ENCODE results near the gene SUV39H1.
"Not testable (repeated sequence)": the region's sequence is repeated elsewhere in the genome, so short reads cannot be mapped to it uniquely, and the experiment has no call there.

The SUV39H1 gene

DNA sequence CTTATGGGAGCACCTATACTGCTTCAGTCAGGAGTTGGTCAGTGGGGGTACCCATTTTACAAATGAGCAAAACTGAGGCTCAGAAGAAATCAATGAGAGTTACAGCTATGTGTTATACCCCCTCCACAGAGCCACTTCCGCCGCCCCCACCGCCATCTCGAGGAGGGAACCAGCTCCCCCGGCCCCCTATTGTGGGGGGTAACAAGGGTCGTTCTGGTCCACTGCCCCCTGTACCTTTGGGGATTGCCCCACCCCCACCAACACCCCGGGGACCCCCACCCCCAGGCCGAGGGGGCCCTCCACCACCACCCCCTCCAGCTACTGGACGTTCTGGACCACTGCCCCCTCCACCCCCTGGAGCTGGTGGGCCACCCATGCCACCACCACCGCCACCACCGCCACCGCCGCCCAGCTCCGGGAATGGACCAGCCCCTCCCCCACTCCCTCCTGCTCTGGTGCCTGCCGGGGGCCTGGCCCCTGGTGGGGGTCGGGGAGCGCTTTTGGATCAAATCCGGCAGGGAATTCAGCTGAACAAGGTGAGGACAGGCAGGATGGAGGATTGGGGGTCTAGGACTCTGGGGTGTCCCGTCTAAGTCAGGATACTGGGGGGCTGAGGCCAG, 7.9 kb upstream of the SUV39H1 start:
- no peak for DNase-seq

GRCh38 chrX:48689208-48689920, 7.2 kb upstream of the SUV39H1 start:
- DNase-seq: no peak

- DNase-seq: not testable (repeated sequence)
Observed at GRCh38 chrX:48691746-48692145, 4.8 kb upstream of the SUV39H1 start.

DNA sequence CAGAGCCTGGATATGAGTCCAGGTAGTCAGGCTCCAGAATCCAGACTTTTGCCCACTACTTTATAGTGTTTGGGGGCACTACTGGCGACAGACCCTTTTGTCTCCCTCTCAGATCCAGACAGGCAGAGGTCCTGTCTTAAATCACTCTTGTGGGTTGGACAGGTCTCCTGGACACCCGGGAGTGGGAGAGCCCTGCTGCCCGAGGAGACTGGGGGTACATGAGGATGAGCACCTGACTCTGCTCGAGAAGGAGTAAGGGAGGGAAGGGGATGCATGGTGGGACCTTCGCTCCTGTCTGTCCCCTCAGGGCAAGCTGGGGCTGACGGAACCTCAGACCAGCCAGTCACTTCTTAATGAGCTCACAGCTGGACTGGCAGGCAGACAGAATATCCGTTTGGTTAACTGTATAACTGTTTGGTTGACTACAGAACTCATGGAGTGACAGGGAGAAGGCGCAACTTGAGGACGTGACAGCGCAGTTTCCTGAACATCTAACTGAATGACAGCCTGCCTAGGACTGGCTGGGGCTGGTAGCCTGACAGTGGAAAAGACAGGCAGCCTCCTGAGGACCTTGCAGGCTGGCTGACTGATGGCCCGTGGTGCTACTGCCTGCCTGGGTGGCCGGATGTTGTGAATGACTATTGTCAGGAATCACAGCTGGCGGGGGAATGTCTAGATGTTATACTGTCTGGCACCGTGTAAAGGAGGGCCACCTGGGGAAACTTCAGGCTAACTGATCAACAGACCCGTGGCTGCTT, 1.6 kb upstream of the SUV39H1 start:
- DNase-seq: no peak

DNA sequence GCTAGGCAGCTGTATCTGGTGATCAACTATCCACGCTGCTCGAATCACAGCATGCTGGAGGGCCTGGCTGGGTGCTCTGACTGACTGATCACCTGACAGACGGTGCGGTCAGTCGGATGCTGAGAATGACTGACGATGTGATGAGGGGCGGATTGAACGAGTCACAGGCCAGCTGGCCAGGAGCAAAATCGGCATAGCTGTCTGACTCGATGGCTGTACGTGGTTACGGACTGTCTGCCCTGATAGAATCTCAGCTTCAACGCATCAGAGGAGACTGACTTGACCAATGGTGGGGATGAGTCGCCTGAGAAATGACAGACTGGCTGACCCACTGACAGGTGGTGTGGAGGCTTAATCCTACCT, 1.0 kb upstream of the SUV39H1 start:
- DNase-seq: no peak

DNA sequence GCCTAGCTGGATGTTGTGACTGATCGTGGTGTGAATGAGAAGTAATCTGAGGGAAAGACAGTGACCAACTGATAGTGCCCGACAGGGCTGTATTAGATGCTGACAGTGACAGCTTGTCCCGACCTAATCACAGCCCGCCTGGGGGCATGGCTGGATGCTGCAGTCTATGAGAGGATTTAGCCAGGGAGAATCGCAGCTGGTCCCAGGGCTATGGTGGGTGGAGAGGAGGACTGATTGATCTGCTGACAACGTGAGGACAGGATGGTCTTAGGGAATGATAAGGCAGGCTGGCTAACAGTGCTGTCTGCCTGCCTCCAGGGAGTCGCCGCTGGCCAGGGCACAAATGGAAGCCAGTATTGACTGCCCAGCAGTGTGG, 621 bp upstream of the SUV39H1 start:
- DNase-seq: no peak

GRCh38 chrX:48696909-48697727, 584 bp downstream of the SUV39H1 start:
- peak; percentile 25 for DNase-seq

- DNase-seq: no peak
Observed at GRCh38 chrX:48698306-48698705, 1.8 kb downstream of the SUV39H1 start.

DNA sequence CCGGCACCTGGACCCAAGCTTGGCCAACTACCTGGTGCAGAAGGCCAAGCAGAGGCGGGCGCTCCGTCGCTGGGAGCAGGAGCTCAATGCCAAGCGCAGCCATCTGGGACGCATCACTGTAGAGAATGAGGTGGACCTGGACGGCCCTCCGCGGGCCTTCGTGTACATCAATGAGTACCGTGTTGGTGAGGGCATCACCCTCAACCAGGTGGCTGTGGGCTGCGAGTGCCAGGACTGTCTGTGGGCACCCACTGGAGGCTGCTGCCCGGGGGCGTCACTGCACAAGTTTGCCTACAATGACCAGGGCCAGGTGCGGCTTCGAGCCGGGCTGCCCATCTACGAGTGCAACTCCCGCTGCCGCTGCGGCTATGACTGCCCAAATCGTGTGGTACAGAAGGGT, 3.7 kb downstream of the SUV39H1 start:
- no peak for DNase-seq

DNA sequence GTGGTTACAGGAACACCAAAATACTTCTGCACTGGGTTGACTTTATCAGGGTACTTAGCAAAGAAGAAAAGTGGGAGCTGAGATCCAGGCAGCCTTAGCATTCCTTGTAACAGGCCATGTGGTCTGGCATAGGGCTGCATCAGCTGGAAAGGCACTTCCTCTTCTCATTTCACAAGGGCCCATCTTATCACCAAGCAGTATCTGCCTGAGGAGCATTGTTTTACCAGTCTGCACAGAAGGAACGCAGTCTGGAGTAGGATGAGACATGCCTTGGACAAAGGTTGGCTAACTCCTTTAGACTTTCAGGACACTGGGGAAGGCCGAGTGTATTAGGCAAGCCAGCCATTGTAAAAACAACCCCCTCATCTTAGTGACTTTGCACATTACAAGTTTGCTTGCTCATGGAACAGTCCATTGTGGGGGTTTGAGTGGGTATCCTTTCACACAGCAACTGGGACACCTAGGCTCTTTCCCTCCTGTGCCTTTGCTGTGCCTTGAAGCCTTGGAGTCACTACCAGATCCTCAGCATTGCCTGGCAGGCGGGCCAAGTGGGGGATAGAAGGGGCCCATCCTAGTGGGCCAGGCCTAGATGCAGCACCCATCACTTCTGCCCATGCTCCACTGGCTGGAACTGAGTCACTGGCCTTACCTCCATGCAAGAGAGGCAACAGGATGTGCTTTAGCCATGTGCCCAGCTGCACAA, 4.6 kb downstream of the SUV39H1 start:
- no peak for DNase-seq

- no peak for DNase-seq
Observed at GRCh38 chrX:48702032-48702431, 5.5 kb downstream of the SUV39H1 start.

DNA sequence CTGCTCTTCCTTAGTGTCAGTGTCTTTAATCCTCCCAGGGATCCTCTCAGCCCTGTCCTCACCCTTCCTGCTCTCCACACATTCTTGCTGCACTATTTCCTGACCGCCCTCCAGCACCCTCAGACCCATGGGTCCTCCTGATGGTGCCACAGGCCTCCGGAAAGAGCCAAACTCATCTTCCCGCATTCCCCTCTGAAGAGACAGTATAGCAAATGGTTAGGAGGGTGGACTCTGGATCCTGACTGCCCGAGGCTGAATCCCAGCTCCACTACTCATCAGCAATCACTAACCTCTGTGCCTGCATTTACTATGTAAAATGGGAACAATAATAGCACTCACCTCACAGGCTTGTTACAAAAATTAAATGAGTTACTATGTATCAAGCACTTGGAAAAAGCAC, 6.2 kb downstream of the SUV39H1 start:
- no peak for DNase-seq

- no peak for DNase-seq
Observed at GRCh38 chrX:48703228-48703627, 6.7 kb downstream of the SUV39H1 start.

GRCh38 chrX:48703642-48704481, 7.3 kb downstream of the SUV39H1 start:
- no peak for DNase-seq

- DNase-seq: no peak
Observed at GRCh38 chrX:48705871-48706270, 9.3 kb downstream of the SUV39H1 start.

DNA sequence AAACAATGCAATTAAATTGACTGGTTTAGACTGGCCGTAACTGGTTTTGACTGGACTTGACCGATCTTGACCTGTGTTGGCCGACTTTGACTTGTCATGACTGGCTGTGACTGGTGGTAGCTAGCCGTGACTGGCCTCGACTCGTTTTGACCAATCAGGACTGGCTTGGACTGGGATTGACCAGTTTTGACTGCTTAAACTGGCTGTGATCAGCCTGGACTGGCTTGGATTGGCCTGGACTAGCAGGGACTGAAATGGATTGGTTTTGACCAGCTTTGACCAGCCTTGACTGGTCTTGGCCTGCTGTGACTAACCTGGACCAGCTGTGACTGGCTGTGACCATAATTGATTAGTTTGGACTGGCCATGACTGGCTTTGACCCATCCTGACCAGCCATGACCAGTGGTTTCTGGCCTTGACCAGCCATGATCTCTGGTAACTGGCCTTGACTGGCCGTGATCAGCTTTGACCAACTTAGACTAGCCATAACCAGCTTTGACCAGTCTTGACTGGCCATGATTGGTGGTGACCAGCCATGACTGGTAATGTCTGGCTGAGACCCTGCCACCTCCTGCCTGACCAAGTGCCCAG, 13.1 kb downstream of the SUV39H1 start:
- DNase-seq: no peak

DNA sequence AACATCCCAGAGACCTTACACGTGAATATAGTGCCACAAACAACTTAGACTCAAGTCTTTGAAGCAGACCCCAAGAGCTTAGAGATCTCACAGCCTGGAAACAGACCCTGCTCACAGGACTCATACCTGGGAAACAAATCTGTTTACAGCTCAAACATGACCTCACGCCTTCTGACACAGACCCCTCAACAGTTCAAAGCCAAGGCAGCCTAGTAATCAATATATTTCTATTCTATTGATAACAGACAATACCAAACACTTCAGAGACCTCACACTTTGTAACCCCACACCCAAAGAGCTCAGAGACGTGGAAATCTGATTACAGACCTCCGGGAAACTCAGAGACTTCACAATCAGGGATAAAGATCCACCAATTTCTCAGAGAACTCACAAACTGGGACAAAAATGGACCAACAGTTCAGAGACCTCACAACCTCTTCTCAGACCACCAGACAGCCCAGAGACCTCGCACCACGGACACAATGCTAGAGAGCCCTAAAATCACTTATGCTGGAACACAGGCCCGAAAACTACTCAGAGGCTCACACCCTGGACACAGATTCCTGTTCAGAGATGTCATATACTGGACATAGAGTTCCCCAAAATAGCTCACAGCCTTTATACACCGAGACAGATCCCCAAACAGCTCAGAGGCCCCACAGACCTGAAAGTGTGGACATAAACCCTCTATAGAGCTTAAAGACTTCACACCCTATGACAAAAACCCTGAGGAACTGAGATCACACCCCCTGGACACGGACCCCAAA, 14.8 kb downstream of the SUV39H1 start:
- no peak for DNase-seq

GRCh38 chrX:48711929-48712505, 15.5 kb downstream of the SUV39H1 start:
- DNase-seq: no peak

DNA sequence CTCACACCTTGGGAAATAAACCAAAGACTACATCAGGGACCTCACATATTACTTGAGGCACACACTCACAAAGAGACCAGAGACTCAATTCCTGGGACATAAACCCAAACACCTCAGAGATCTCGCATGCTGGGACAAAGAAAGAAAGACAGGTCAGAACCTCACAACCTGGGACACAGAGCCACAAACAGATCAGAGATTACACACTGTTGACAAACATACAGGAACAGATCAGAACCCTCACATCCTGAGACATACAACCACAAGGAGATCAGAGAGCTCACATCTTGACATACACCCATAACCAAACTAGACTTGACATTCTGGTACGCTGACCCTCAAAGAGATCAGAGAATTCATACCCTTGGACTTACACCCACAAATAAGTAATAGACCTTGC, 17.3 kb downstream of the SUV39H1 start:
- DNase-seq: no peak

- DNase-seq: no peak
Observed at GRCh38 chrX:48714573-48714972, 18.0 kb downstream of the SUV39H1 start.

Measured in fibroblast of upper back skin (primary cell).